ENCODE data around the gene SLC25A34. TPM values are rescaled to one million over a fixed set of nuclear protein-coding genes. Genes with fewer than 3 reads are reported as not detected.
A peak's percentile ranks its signal among the peaks of the same experiment; 100 is the strongest.

Gene SLC25A34
- total RNA-seq, 1 donor from 2014 or later, result 0.90 TPM

GRCh38 chr1:15702722-15703550 is 33.1 kb upstream of the SLC25A34 start:
- peaks cover 41% of the 10 kb centered on the region for H3K4me1 Mint-ChIP-seq (ENCODE audit: low read depth)
- no peaks in the 10 kb centered on the region for H3K27me3 Mint-ChIP-seq (ENCODE audit: low read depth)
- peak overlapping the region; percentile 33 for H3K4me3 Mint-ChIP-seq (ENCODE audit: unreplicated experiment)
- TF ChIP-seq, protein P1, sequence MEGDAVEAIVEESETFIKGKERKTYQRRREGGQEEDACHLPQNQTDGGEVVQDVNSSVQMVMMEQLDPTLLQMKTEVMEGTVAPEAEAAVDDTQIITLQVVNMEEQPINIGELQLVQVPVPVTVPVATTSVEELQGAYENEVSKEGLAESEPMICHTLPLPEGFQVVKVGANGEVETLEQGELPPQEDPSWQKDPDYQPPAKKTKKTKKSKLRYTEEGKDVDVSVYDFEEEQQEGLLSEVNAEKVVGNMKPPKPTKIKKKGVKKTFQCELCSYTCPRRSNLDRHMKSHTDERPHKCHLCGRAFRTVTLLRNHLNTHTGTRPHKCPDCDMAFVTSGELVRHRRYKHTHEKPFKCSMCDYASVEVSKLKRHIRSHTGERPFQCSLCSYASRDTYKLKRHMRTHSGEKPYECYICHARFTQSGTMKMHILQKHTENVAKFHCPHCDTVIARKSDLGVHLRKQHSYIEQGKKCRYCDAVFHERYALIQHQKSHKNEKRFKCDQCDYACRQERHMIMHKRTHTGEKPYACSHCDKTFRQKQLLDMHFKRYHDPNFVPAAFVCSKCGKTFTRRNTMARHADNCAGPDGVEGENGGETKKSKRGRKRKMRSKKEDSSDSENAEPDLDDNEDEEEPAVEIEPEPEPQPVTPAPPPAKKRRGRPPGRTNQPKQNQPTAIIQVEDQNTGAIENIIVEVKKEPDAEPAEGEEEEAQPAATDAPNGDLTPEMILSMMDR (IDR thresholded peaks at IDR 0.05), result peak; percentile 61
- H3K9me3 Mint-ChIP-seq (ENCODE audit: low read depth), result no peaks in the 10 kb centered on the region
- DNase-seq (ENCODE audit: low spot score), result no peak
- H3K27ac Mint-ChIP-seq (ENCODE audit: unreplicated experiment), result peak overlapping the region; percentile 99
- peaks cover 4% of the 10 kb centered on the region for H3K36me3 Mint-ChIP-seq (ENCODE audit: low read depth)

DNA sequence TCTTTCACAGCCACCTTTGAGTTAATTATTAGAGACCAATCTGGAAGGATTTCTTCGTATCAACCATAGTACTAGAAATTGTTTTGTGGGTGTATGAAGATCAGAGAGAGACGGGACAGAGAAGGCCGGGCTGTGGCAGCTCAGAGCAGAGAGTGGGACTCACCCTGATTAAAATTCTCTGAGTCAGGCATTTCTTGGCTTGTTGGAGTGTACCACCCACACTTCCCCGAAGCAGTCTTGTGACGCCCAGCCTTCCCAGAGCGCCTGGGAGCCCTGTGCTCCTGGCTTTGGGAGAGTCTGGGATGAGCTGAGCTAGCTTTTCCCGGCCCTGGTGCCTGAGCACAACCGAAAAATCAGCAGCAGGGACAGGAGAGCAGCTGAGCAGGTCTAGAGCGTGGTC is 32.5 kb upstream of the SLC25A34 start:
- Mint-ChIP-seq H3K27me3 (ENCODE audit: low read depth) (no peaks in the 10 kb centered on the region), H3K4me3 (ENCODE audit: unreplicated experiment) (peak overlapping the region; percentile 33), H3K27ac (ENCODE audit: unreplicated experiment) (peak overlapping the region; percentile 99), H3K9me3 (ENCODE audit: low read depth) (no peaks in the 10 kb centered on the region), H3K36me3 (ENCODE audit: low read depth) (peaks cover 4% of the 10 kb centered on the region), H3K4me1 (ENCODE audit: low read depth) (peaks cover 41% of the 10 kb centered on the region)
- TF ChIP-seq, protein P1 (IDR thresholded peaks at IDR 0.05), result no peak
- DNase-seq (ENCODE audit: low spot score), result no peak

DNA sequence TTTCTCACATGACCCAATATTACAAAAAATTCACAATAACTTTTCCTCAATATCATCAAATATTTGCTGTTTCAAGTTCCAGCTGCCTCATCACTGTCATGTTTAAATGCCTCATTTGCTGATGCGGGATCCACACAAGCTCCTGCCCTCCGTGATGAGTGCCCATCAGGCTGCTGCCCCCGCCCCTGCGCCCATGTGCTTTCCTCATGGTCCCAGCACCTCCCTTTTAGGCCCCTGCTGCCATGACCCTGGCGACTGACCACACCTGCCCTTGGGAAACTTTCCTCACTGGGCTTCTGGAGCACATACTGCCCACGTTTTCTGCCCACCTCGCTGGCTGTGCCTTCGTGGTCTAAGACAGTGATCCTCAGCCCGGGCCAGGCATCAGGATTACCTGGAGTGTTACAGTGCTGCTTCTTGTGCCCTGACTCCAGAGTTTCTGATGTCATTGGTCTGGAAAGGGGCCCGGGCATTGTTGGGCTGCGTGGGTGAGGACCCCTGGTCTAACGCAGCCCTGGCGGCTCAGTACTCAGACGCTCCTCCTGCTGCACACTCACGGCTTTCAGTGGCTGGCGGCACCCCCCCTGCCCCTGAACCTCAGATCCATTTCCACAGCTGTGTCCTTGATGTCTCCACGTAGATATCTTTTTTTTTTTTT is 31.4 kb upstream of the SLC25A34 start:
- H3K36me3 Mint-ChIP-seq (ENCODE audit: low read depth), result peaks cover 4% of the 10 kb centered on the region
- TF ChIP-seq, protein P1 (IDR thresholded peaks at IDR 0.05), result no peak
- H3K9me3 Mint-ChIP-seq (ENCODE audit: low read depth), result no peaks in the 10 kb centered on the region
- peaks cover 41% of the 10 kb centered on the region for H3K4me1 Mint-ChIP-seq (ENCODE audit: low read depth)
- peak overlapping the region; percentile 99 for H3K27ac Mint-ChIP-seq (ENCODE audit: unreplicated experiment)
- H3K27me3 Mint-ChIP-seq (ENCODE audit: low read depth), result no peaks in the 10 kb centered on the region
- no peak for DNase-seq (ENCODE audit: low spot score)
- H3K4me3 Mint-ChIP-seq (ENCODE audit: unreplicated experiment), result no peak overlapping the region

DNA sequence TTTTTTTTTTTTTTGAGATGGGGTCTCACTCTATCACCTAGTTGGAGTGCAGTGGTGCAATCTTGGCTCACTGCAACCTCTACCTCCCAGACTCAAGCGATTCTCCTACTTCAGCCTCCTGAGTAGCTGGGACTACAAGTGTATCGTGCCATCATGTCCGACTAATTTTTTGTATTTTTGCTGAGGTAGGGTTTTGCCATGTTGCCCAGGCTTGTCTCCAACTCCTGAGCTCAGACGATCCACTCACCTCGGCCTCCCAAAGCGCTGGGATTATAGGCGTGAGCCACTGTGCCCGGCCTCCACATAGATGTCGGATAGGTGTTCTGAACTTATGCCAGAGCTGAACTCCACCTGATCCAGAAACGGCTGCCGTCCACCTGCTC is 30.9 kb upstream of the SLC25A34 start:
- peaks cover 41% of the 10 kb centered on the region for H3K4me1 Mint-ChIP-seq (ENCODE audit: low read depth)
- TF ChIP-seq, protein P1 (IDR thresholded peaks at IDR 0.05), result no peak
- H3K9me3 Mint-ChIP-seq (ENCODE audit: low read depth), result no peaks in the 10 kb centered on the region
- H3K36me3 Mint-ChIP-seq (ENCODE audit: low read depth), result peaks cover 4% of the 10 kb centered on the region
- DNase-seq (ENCODE audit: low spot score), result no peak
- H3K27ac Mint-ChIP-seq (ENCODE audit: unreplicated experiment), result peak overlapping the region; percentile 99
- no peak overlapping the region for H3K4me3 Mint-ChIP-seq (ENCODE audit: unreplicated experiment)
- no peaks in the 10 kb centered on the region for H3K27me3 Mint-ChIP-seq (ENCODE audit: low read depth)

DNA sequence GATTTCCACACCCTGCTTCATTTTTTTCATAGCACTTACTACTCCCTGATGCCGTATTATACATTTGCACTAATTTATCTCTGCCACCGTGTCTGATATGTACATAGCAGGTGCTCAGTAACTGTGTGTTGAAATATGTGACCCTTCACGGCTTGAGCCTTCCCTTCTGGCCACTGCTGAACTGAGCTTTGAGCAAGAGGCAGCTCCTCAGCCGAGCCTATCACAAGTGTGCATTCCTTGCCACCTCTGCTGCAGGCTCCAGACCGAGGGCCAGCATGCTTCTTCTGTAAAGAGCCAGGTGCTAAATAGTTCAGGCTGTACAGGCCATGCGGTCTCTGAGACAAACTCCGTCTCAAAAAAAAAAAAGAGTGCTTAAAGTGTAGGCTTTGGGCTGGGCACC is 29.3 kb upstream of the SLC25A34 start:
- no peak overlapping the region for H3K27ac Mint-ChIP-seq (ENCODE audit: unreplicated experiment)
- H3K36me3 Mint-ChIP-seq (ENCODE audit: low read depth), result peaks cover 4% of the 10 kb centered on the region
- peaks cover 34% of the 10 kb centered on the region for H3K4me1 Mint-ChIP-seq (ENCODE audit: low read depth)
- TF ChIP-seq, protein P1 (IDR thresholded peaks at IDR 0.05), result no peak
- DNase-seq (ENCODE audit: low spot score), result no peak
- no peaks in the 10 kb centered on the region for H3K9me3 Mint-ChIP-seq (ENCODE audit: low read depth)
- H3K4me3 Mint-ChIP-seq (ENCODE audit: unreplicated experiment), result no peak overlapping the region
- H3K27me3 Mint-ChIP-seq (ENCODE audit: low read depth), result no peaks in the 10 kb centered on the region
